A549 treated with CORT108297 at 1 μM for 4 hours (cell line): ENCODE data around the gene LPAR1. TPM values are rescaled to one million over a fixed set of nuclear protein-coding genes. Genes with fewer than 3 reads are reported as not detected.

Source experiments
- total RNA-seq: library from RNA; stranded (reverse); fragments of 200-300 nt; extraction: Qiagen RNA extraction; gene quantifications from 5 replicates; pipeline ENCODE4 v1.2.3, GENCODE V29; 2022

Gene LPAR1
- total RNA-seq, result 15.1 to 19.5 TPM (median 17.4 TPM) in 5 replicates

GRCh38 chr9:111038331-111039230 lies at the start of gene LPAR1:
TSS of gene LPAR1 (minus strand) at chr9:111038470. CDS start at chr9:110972117, 66,353 bp downstream.

